Measurements from ENCODE around the gene TDRKH.
A peak's percentile ranks its signal among the peaks of the same experiment; 100 is the strongest.

The TDRKH gene

GRCh38 chr1:151827853-151828252 is 37.6 kb upstream of the TDRKH start:
- no peaks in the 10 kb centered on the region for H3K27me3 ChIP-seq (ENCODE audit: insufficient read depth, low read length, poor library complexity)
- H3K27ac ChIP-seq (ENCODE audit: low read length), result peak overlapping the region; percentile 91
- no peaks in the 10 kb centered on the region for H3K36me3 ChIP-seq (ENCODE audit: insufficient read depth, low read length)
- TF ChIP-seq CTCF (IDR thresholded peaks at IDR 0.05; ENCODE audit: borderline replicate concordance, extremely low read depth, low read length, poor library complexity, severe bottlenecking) (no peak), EZH2 (IDR thresholded peaks at IDR 0.05; ENCODE audit: borderline replicate concordance, low read depth, low read length, severe bottlenecking) (no peak)
- H4K20me1 ChIP-seq (ENCODE audit: insufficient read depth, low read length), result no peaks in the 10 kb centered on the region
- DNase-seq (peak; percentile 35), ATAC-seq (ENCODE audit: insufficient read depth, low read depth) (no peak)
- H3K4me2 ChIP-seq (ENCODE audit: insufficient read depth, low read length), result peak overlapping the region; percentile 66
- peaks cover 82% of the 10 kb centered on the region for H3K4me1 ChIP-seq (ENCODE audit: insufficient read depth, low read length)
- H3K9ac ChIP-seq (ENCODE audit: low read depth, low read length), result peak overlapping the region; percentile 58
- H2AFZ ChIP-seq (ENCODE audit: low read depth, low read length), result 0 out of 2 replicates have a peak overlapping the region, but pooled peaks have one; percentile 54
- peak overlapping the region in 1 of 2 experiments; percentile 53; a peak in 2 of 4 replicates for H3K4me3 ChIP-seq (ENCODE audit: low read depth in 1 of 2, low read length in 2 of 2)
- no peaks in the 10 kb centered on the region for H3K9me3 ChIP-seq (ENCODE audit: insufficient read depth, low read length, severe bottlenecking)
- H3K79me2 ChIP-seq (ENCODE audit: insufficient read depth, low read length), result peaks cover 31% of the 10 kb centered on the region

GRCh38 chr1:151825751-151826660 is 35.7 kb upstream of the TDRKH start:
- Histone ChIP-seq H2AFZ (ENCODE audit: low read depth, low read length) (peak overlapping the region; percentile 46; the same call in 1 of the 2 replicates), H3K27ac (ENCODE audit: low read length) (peak overlapping the region; percentile 86), H3K9ac (ENCODE audit: low read depth, low read length) (peak overlapping the region; percentile 58), H3K27me3 (ENCODE audit: insufficient read depth, low read length, poor library complexity) (no peaks in the 10 kb centered on the region), H3K4me2 (ENCODE audit: insufficient read depth, low read length) (peak overlapping the region; percentile 66), H3K79me2 (ENCODE audit: insufficient read depth, low read length) (peaks cover 33% of the 10 kb centered on the region), H3K4me1 (ENCODE audit: insufficient read depth, low read length) (peaks cover 100% of the 10 kb centered on the region), H3K36me3 (ENCODE audit: insufficient read depth, low read length) (no peaks in the 10 kb centered on the region), H4K20me1 (ENCODE audit: insufficient read depth, low read length) (no peaks in the 10 kb centered on the region), H3K4me3 (ENCODE audit: low read depth in 1 of 2, low read length in 2 of 2) (peak overlapping the region; percentile 7 to 56; a peak in 3 of 4 replicates), H3K9me3 (ENCODE audit: insufficient read depth, low read length, severe bottlenecking) (no peaks in the 10 kb centered on the region)
- DNase-seq (peak; percentile 87), ATAC-seq (ENCODE audit: insufficient read depth, low read depth) (peak; percentile 55)
- peak; percentile 16 for TF ChIP-seq CTCF (IDR thresholded peaks at IDR 0.05; ENCODE audit: borderline replicate concordance, extremely low read depth, low read length, poor library complexity, severe bottlenecking)
- no peak for TF ChIP-seq EZH2 (IDR thresholded peaks at IDR 0.05; ENCODE audit: borderline replicate concordance, low read depth, low read length, severe bottlenecking)

GRCh38 chr1:151825204-151825603 is 34.9 kb upstream of the TDRKH start:
- H4K20me1 ChIP-seq (ENCODE audit: insufficient read depth, low read length), result no peaks in the 10 kb centered on the region
- no peak for TF ChIP-seq CTCF (IDR thresholded peaks at IDR 0.05; ENCODE audit: borderline replicate concordance, extremely low read depth, low read length, poor library complexity, severe bottlenecking)
- no peak for TF ChIP-seq EZH2 (IDR thresholded peaks at IDR 0.05; ENCODE audit: borderline replicate concordance, low read depth, low read length, severe bottlenecking)
- no peak overlapping the region for H2AFZ ChIP-seq (ENCODE audit: low read depth, low read length)
- H3K4me2 ChIP-seq (ENCODE audit: insufficient read depth, low read length), result peak overlapping the region; percentile 66
- H3K27ac ChIP-seq (ENCODE audit: low read length), result peak overlapping the region; percentile 86
- ATAC-seq (ENCODE audit: insufficient read depth, low read depth) (no peak), DNase-seq (peak; percentile 35)
- H3K9ac ChIP-seq (ENCODE audit: low read depth, low read length), result peak overlapping the region; percentile 58
- no peaks in the 10 kb centered on the region for H3K9me3 ChIP-seq (ENCODE audit: insufficient read depth, low read length, severe bottlenecking)
- H3K4me3 ChIP-seq (ENCODE audit: low read depth in 1 of 2, low read length in 2 of 2), result peak overlapping the region in 1 of 2 experiments; percentile 56; a peak in 2 of 4 replicates
- H3K27me3 ChIP-seq (ENCODE audit: insufficient read depth, low read length, poor library complexity), result no peaks in the 10 kb centered on the region
- H3K79me2 ChIP-seq (ENCODE audit: insufficient read depth, low read length), result peaks cover 33% of the 10 kb centered on the region
- no peaks in the 10 kb centered on the region for H3K36me3 ChIP-seq (ENCODE audit: insufficient read depth, low read length)
- H3K4me1 ChIP-seq (ENCODE audit: insufficient read depth, low read length), result peaks cover 100% of the 10 kb centered on the region

Measured in DND-41 (cell line).